Measurements from ENCODE around the gene LRRTM4.

LRRTM4 gene

DNA sequence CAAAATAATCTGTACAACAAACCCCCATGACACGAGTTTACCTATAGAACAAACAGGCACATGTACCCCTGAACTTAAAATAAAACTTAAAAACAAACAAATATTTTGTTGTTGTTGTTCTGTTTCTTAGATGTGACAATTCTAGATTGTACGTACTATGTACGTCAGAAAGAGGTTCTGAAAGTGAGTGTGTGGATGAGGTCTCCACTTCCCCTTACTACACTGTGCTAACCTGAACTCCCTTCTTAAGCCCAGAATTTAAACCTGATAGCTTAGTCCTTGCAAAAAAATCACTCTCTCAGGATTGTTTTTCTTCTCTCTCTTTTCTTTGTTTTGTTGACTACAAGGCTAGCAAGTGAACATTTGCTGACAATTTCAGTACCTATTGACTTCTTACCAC, 581.6 kb downstream of the LRRTM4 start:
- Mint-ChIP-seq H3K9me3 (no peaks in the 10 kb centered on the region), H3K4me3 (no peak overlapping the region), H3K36me3 (ENCODE audit: low read depth) (no peaks in the 10 kb centered on the region), H3K4me1 (no peaks in the 10 kb centered on the region), H3K27ac (no peak overlapping the region), H3K27me3 (ENCODE audit: low read depth, poor library complexity) (no peaks in the 10 kb centered on the region)
- no peak for DNase-seq
- TF ChIP-seq, protein P1, sequence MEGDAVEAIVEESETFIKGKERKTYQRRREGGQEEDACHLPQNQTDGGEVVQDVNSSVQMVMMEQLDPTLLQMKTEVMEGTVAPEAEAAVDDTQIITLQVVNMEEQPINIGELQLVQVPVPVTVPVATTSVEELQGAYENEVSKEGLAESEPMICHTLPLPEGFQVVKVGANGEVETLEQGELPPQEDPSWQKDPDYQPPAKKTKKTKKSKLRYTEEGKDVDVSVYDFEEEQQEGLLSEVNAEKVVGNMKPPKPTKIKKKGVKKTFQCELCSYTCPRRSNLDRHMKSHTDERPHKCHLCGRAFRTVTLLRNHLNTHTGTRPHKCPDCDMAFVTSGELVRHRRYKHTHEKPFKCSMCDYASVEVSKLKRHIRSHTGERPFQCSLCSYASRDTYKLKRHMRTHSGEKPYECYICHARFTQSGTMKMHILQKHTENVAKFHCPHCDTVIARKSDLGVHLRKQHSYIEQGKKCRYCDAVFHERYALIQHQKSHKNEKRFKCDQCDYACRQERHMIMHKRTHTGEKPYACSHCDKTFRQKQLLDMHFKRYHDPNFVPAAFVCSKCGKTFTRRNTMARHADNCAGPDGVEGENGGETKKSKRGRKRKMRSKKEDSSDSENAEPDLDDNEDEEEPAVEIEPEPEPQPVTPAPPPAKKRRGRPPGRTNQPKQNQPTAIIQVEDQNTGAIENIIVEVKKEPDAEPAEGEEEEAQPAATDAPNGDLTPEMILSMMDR (IDR thresholded peaks at IDR 0.05), result no peak

DNA sequence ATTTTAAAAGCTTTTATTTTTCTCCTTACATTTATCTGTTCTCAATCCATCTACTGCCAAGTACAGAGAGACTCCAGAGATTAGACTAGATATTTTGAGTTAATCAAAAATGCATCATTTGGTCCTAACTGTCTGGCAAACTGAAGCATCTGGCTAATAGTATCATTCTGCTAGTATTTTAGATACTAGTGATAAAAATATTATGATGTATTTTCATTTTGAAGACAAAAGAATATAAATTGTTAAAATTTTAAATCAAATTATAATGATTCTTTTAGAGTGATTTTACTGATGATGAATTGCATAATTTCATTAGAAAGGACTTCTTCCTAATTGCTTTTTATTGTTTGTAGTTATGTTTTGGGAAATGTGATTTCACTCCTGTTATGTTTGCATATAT, 584.0 kb downstream of the LRRTM4 start:
- no peaks in the 10 kb centered on the region for H3K9me3 Mint-ChIP-seq
- no peaks in the 10 kb centered on the region for H3K27me3 Mint-ChIP-seq (ENCODE audit: low read depth, poor library complexity)
- no peak for DNase-seq
- H3K4me3 Mint-ChIP-seq, result no peak overlapping the region
- no peaks in the 10 kb centered on the region for H3K36me3 Mint-ChIP-seq (ENCODE audit: low read depth)
- TF ChIP-seq, protein P1 (IDR thresholded peaks at IDR 0.05), result no peak
- no peaks in the 10 kb centered on the region for H3K4me1 Mint-ChIP-seq
- no peak overlapping the region for H3K27ac Mint-ChIP-seq

DNA sequence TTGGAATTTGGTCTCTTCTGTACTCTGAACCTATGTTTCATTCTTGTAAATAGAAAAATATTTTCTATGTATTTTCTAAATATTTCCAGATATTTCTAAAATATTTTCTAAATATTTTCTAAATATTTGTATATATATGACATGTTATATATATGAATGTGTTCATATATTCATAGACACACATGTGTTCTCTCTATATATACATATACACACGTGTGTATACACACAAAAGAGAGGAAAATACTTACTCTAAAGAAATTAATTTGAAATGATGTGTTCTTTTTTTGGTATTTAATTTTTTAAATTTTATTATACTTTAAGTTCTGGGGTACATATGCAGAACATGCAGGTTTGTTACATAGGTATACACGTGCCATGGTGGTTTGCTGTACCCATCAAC, 589.6 kb downstream of the LRRTM4 start:
- peaks cover 2% of the 10 kb centered on the region for H3K27me3 Mint-ChIP-seq (ENCODE audit: low read depth, poor library complexity)
- no peaks in the 10 kb centered on the region for H3K9me3 Mint-ChIP-seq
- no peak overlapping the region for H3K27ac Mint-ChIP-seq
- TF ChIP-seq, protein P1 (IDR thresholded peaks at IDR 0.05), result no peak
- H3K36me3 Mint-ChIP-seq (ENCODE audit: low read depth), result no peaks in the 10 kb centered on the region
- no peak for DNase-seq
- no peak overlapping the region for H3K4me3 Mint-ChIP-seq
- H3K4me1 Mint-ChIP-seq, result peaks cover 21% of the 10 kb centered on the region

- H3K36me3 Mint-ChIP-seq (ENCODE audit: low read depth), result no peaks in the 10 kb centered on the region
- H3K27me3 Mint-ChIP-seq (ENCODE audit: low read depth, poor library complexity), result peaks cover 2% of the 10 kb centered on the region
- peaks cover 39% of the 10 kb centered on the region for H3K4me1 Mint-ChIP-seq
- H3K27ac Mint-ChIP-seq, result peak overlapping the region; percentile 45
- TF ChIP-seq, protein P1 (IDR thresholded peaks at IDR 0.05), result no peak
- H3K4me3 Mint-ChIP-seq, result no peak overlapping the region
- H3K9me3 Mint-ChIP-seq, result no peaks in the 10 kb centered on the region
- no peak for DNase-seq
Measured at GRCh38 chr2:76930056-76930744, 592.0 kb downstream of the LRRTM4 start.

DNA sequence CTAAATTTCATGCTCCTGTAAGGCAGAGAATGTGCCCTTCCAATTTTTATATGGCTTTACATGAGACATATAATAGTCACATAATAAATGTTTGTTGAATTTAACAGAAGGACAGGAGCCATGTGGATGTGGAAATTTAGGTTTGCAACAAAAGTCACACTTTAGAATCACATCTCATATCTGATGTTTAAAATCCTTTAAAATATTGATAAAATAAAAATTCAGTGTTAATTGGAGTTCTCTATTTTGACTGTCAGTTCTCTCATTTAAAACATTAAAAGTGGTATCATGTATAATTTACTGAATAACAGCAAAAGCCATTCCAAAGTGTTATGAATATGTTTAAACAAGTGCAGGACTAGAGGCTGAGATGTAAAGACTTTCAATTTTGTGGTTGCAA, 594.1 kb downstream of the LRRTM4 start:
- DNase-seq, result no peak
- Mint-ChIP-seq H3K4me3 (no peak overlapping the region), H3K27ac (no peak overlapping the region), H3K4me1 (peaks cover 39% of the 10 kb centered on the region), H3K27me3 (ENCODE audit: low read depth, poor library complexity) (peaks cover 2% of the 10 kb centered on the region), H3K36me3 (ENCODE audit: low read depth) (no peaks in the 10 kb centered on the region), H3K9me3 (no peaks in the 10 kb centered on the region)
- TF ChIP-seq, protein P1 (IDR thresholded peaks at IDR 0.05), result no peak

- no peak overlapping the region for H3K4me3 Mint-ChIP-seq
Measured at GRCh38 chr2:76921006-76921405, 601.2 kb downstream of the LRRTM4 start.

More at GRCh38 chr2:76921006-76921405, 601.2 kb downstream of the LRRTM4 start:
- H3K36me3 Mint-ChIP-seq (ENCODE audit: low read depth), result no peaks in the 10 kb centered on the region
- peaks cover 12% of the 10 kb centered on the region for H3K4me1 Mint-ChIP-seq
- H3K27ac Mint-ChIP-seq, result no peak overlapping the region
- no peaks in the 10 kb centered on the region for H3K9me3 Mint-ChIP-seq
- no peaks in the 10 kb centered on the region for H3K27me3 Mint-ChIP-seq (ENCODE audit: low read depth, poor library complexity)
- no peak for DNase-seq
- TF ChIP-seq, protein P1 (IDR thresholded peaks at IDR 0.05), result no peak

Data from nephron progenitor cell (in vitro differentiated cells).